Esophagus (tissue), 2 donors: Measurements from ENCODE around the gene SUGCT. TPM values are rescaled to one million over a fixed set of nuclear protein-coding genes. Genes with fewer than 3 reads are reported as not detected.

Source experiments
- H3K27ac ChIP-seq, 2 donors: one replicate each; pipeline ENCODE4 v1.5.1; 2013; ENCODE audit warnings: low read depth in 2 of 2, mild to moderate bottlenecking in 2 of 2, inconsistent platforms in 1 of 2, low read length in 1 of 2, moderate library complexity in 1 of 2
- H3K27me3 ChIP-seq, 2 donors: one replicate each; pipeline ENCODE4 v1.6.1; 2013; ENCODE audit warnings: low read length in 2 of 2, control low read depth in 1 of 2, mild to moderate bottlenecking in 1 of 2; ENCODE audit not compliant: insufficient read depth in 2 of 2, control insufficient read depth in 1 of 2
- H3K36me3 ChIP-seq, 2 donors: one replicate each; pipeline ENCODE4 v1.6.1; 2013; ENCODE audit warnings: low read length in 1 of 2; ENCODE audit not compliant: control insufficient read depth in 2 of 2, insufficient read depth in 2 of 2
- H3K4me1 ChIP-seq, 2 donors: one replicate each; pipeline ENCODE4 v1.6.1; 2013; ENCODE audit warnings: low read length in 1 of 2; ENCODE audit not compliant: control insufficient read depth in 2 of 2, insufficient read depth in 2 of 2
- H3K4me3 ChIP-seq, 2 donors: one replicate each; pipeline ENCODE4 v1.5.1; 2013; ENCODE audit warnings: low read length in 2 of 2, mild to moderate bottlenecking in 2 of 2, low read depth in 1 of 2, moderate library complexity in 1 of 2
- H3K9me3 ChIP-seq, 2 donors: one replicate each; pipeline ENCODE4 v1.6.1; 2013; ENCODE audit warnings: mild to moderate bottlenecking in 2 of 2, low read depth in 1 of 2, low read length in 1 of 2, moderate library complexity in 1 of 2; ENCODE audit not compliant: control insufficient read depth in 2 of 2, insufficient read depth in 1 of 2
- WGBS, 2 donors: extraction: QIAGEN DNeasy Blood & Tissue Kit; methylation state at CpG; one replicate each; pipeline ENCODE4 v1.1.7; 2013; 5-methylcytosine and 5-hydroxymethylcytosine counted together
- polyA plus RNA-seq, 2 donors: library from polyadenylated mRNA; stranded (reverse); fragments of 200-250 nt; gene quantifications; one replicate each; pipeline ENCODE4 v1.2.3, GENCODE V29; 2013
- donor health status: healthy with polysubstance abuse.
- donor health status: Bipolar disorder and iron deficiency.

Gene SUGCT
- polyA plus RNA-seq: 1 to 10 TPM; 1.7 to 2.3 TPM

- Histone ChIP-seq H3K4me1 (no peaks in the 10 kb centered on the region), H3K27me3 (no peaks in the 10 kb centered on the region), H3K36me3 (no peaks in the 10 kb centered on the region), H3K4me3 (peak within 1 kb of the TSS; percentile 92 to 99), H3K9me3 (no peaks in the 10 kb centered on the region), H3K27ac (peak within 1 kb of the TSS; percentile 90 to 95)
- 0% methylated on average over 74 to 75 of the region's 75 CpGs for WGBS, 2 donors
These were observed at the start of gene SUGCT, which contains the start of gene MPLKIP for GRCh38 chr7:40134428-40135316. SUGCT (plus strand) TSS chr7:40135005. MPLKIP (minus strand) TSS chr7:40134622; CDS start chr7:40134567, 55 bp downstream.

GRCh38 chr7:40092182-40092581, 42.6 kb upstream of the SUGCT start:
- no peaks in the 10 kb centered on the region for H3K27me3 ChIP-seq
- H3K4me3 ChIP-seq: no peak overlapping the region
- H3K4me1 ChIP-seq: no peaks in the 10 kb centered on the region
- WGBS, 2 donors: 82 to 86% methylated on average over 2 of the region's 2 CpGs
- peaks cover 17 to 18% of the 10 kb centered on the region in 2 donors for H3K36me3 ChIP-seq
- no peaks in the 10 kb centered on the region for H3K9me3 ChIP-seq
- no peak overlapping the region for H3K27ac ChIP-seq

- no peak overlapping the region for H3K27ac ChIP-seq
- no peaks in the 10 kb centered on the region for H3K4me1 ChIP-seq
- H3K36me3 ChIP-seq: peaks cover 14 to 16% of the 10 kb centered on the region in 2 donors
- H3K27me3 ChIP-seq: no peaks in the 10 kb centered on the region
- H3K9me3 ChIP-seq: no peaks in the 10 kb centered on the region
- 85 to 92% methylated on average over 8 of the region's 8 CpGs for WGBS, 2 donors
- no peak overlapping the region for H3K4me3 ChIP-seq
These were observed 41.0 kb upstream of the SUGCT start for GRCh38 chr7:40093631-40094350.

GRCh38 chr7:40095230-40095629, 39.6 kb upstream of the SUGCT start:
- Histone ChIP-seq H3K27ac (no peak overlapping the region), H3K4me1 (no peaks in the 10 kb centered on the region), H3K27me3 (no peaks in the 10 kb centered on the region), H3K9me3 (no peaks in the 10 kb centered on the region), H3K36me3 (peaks cover 14 to 16% of the 10 kb centered on the region in 2 donors), H3K4me3 (no peak overlapping the region)
- WGBS, 2 donors: 15 to 73% methylated on average over 1 of the region's 1 CpG

- WGBS, 2 donors: 32 to 40% methylated on average over 1 of the region's 1 CpG
- H3K4me3 ChIP-seq: no peak overlapping the region
- H3K27ac ChIP-seq: no peak overlapping the region
- H3K4me1 ChIP-seq: no peaks in the 10 kb centered on the region
- no peaks in the 10 kb centered on the region for H3K9me3 ChIP-seq
- no peaks in the 10 kb centered on the region for H3K27me3 ChIP-seq
- H3K36me3 ChIP-seq: peaks cover 12 to 14% of the 10 kb centered on the region in 2 donors
These were observed 39.0 kb upstream of the SUGCT start for GRCh38 chr7:40095695-40096327.

GRCh38 chr7:40097728-40098127, 37.1 kb upstream of the SUGCT start:
- H3K36me3 ChIP-seq: peaks cover 12% of the 10 kb centered on the region in 2 donors
- H3K27ac ChIP-seq: no peak overlapping the region
- H3K4me3 ChIP-seq: no peak overlapping the region
- H3K4me1 ChIP-seq: no peaks in the 10 kb centered on the region
- 56 to 58% methylated on average over 2 of the region's 2 CpGs for WGBS, 2 donors
- no peaks in the 10 kb centered on the region for H3K27me3 ChIP-seq
- no peaks in the 10 kb centered on the region for H3K9me3 ChIP-seq

DNA sequence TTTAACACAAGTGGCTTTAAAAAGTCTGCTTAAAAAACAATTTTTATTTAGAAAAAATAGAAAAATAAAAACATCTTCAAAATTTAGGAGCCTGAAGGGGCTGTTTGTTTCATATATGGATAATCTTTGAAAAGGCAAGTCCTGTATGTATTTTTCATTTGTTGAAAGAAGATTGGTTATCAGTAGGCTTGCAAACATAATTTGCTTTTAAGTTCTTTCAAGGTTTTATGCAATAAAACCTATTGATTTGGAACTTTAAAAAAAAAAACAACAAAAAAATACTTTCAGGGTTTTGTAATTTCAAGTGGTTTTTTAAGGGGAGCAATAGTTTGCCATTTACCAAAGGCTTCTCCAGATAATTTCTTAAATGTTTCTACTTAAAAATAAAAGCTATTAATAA, 36.0 kb upstream of the SUGCT start:
- Histone ChIP-seq H3K27me3 (no peaks in the 10 kb centered on the region), H3K4me3 (no peak overlapping the region), H3K36me3 (peaks cover 8% of the 10 kb centered on the region in 2 donors), H3K27ac (no peak overlapping the region), H3K9me3 (no peaks in the 10 kb centered on the region), H3K4me1 (no peaks in the 10 kb centered on the region)

DNA sequence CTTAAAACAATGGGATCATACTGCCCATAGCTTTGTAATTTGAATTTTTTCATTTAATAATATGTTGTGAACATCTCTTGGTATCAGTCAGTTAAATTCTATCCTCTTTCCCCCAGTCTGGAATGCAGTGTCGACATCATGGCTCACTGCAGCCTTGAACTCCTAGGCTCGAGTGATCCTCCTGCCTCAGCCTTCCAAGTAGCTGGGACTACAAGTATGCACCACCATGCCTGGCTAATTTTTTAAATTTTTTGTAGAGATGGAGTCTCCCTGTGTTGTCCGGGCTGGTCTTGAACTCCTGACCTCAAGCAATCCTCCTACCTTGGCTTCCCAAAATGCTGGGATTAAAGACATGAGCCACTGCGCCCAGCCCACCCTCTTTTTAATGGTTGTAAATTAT, 35.0 kb upstream of the SUGCT start:
- Histone ChIP-seq H3K9me3 (no peaks in the 10 kb centered on the region), H3K4me1 (no peaks in the 10 kb centered on the region)
- WGBS, 2 donors: 88 to 93% methylated on average over 4 of the region's 4 CpGs

GRCh38 chr7:40101201-40101600, 33.6 kb upstream of the SUGCT start:
- WGBS, 2 donors: 71 to 91% methylated on average over 3 of the region's 3 CpGs
- no peak overlapping the region for H3K27ac ChIP-seq
- H3K36me3 ChIP-seq: no peaks in the 10 kb centered on the region
- H3K4me1 ChIP-seq: no peaks in the 10 kb centered on the region
- H3K27me3 ChIP-seq: no peaks in the 10 kb centered on the region
- no peaks in the 10 kb centered on the region for H3K9me3 ChIP-seq
- no peak overlapping the region for H3K4me3 ChIP-seq

More for the DNA sequence above, 35.0 kb upstream of the SUGCT start:
- no peak overlapping the region for H3K4me3 ChIP-seq
- peaks cover 0 to 3% of the 10 kb centered on the region in 2 donors for H3K36me3 ChIP-seq
- no peak overlapping the region for H3K27ac ChIP-seq
- no peaks in the 10 kb centered on the region for H3K27me3 ChIP-seq
